HepG2 (cell line): ENCODE results near the gene HK2. TPM values are rescaled to one million over a fixed set of nuclear protein-coding genes. Genes with fewer than 3 reads are reported as not detected.
A peak's percentile ranks its signal among the peaks of the same experiment; 100 is the strongest.

Experiments used
- DMAP1 ChIP-seq: IDR thresholded peaks from 2 replicates; pipeline ENCODE4 v1.6.1; 2016
- HDAC1 ChIP-seq: sonication (generic); formaldehyde crosslinking; IDR thresholded peaks from 2 replicates; pipeline ENCODE4 v1.5.1; 2020; ENCODE audit warnings: mild to moderate bottlenecking, missing genetic modification reagents
- KAT7 ChIP-seq: IDR thresholded peaks from 2 replicates; pipeline ENCODE4 v1.6.1; 2018; ENCODE audit warnings: borderline replicate concordance, missing compliant biosample characterization
- SMARCE1 ChIP-seq: fragments of 450-650 bp; IDR thresholded peaks from 2 replicates; pipeline ENCODE4 v1.6.1; 2017; ENCODE audit warnings: borderline replicate concordance
- ZKSCAN5 ChIP-seq: sonication (generic); formaldehyde crosslinking; IDR thresholded peaks from 2 replicates; pipeline ENCODE4 v1.5.1; 2020; ENCODE audit warnings: mild to moderate bottlenecking, missing genetic modification reagents
- ZNF333 ChIP-seq: sonication (generic); formaldehyde crosslinking; IDR thresholded peaks from 2 replicates; pipeline ENCODE4 v1.4.0; 2020; ENCODE audit warnings: mild to moderate bottlenecking, missing genetic modification reagents, borderline replicate concordance
- ZNF34 ChIP-seq: sonication (generic); formaldehyde crosslinking; IDR thresholded peaks from 2 replicates; pipeline ENCODE4 v1.4.0; 2020; ENCODE audit warnings: mild to moderate bottlenecking, missing genetic modification reagents, borderline replicate concordance
- ZNF614 ChIP-seq: IDR thresholded peaks from 2 replicates; pipeline ENCODE4 v1.6.1; 2018; ENCODE audit warnings: missing biosample characterization, missing genetic modification reagents, inconsistent platforms, borderline replicate concordance
- ZNF737 ChIP-seq: sonication (generic); formaldehyde crosslinking; IDR thresholded peaks from 2 replicates; pipeline ENCODE4 v1.5.0; 2020; ENCODE audit warnings: missing genetic modification reagents, mild to moderate bottlenecking, borderline replicate concordance
- polyA plus RNA-seq, 8 experiments: library from polyadenylated mRNA; depleted of rRNA in 3 of 8; stranded (reverse) in 7 of 8; unstranded in 1 of 8; fragments of >200 nt; fragmentation: Illumina TruSeq in 4 of 8; extraction: Trizol in 4 of 8; gene quantifications; 2 replicates each; pipeline versions ENCODE4 v1.2.1 to v1.2.3, GENCODE V29; 2011 to 2016; ENCODE audit warnings: low read depth in 4 of 8, missing spikeins in 1 of 8, mixed read lengths in 1 of 8; ENCODE audit not compliant: insufficient read depth in 1 of 8
- total RNA-seq, 5 experiments: library from RNA; depleted of rRNA; stranded (reverse); fragments of >200 nt; fragmentation: Illumina TruSeq; extraction: Trizol; gene quantifications; 2 replicates each; pipeline ENCODE4 v1.2.3, GENCODE V29; 2016; ENCODE audit warnings: low read depth in 1 of 5
- TF ChIP-seq, protein P1 (sequence below): sonication (generic); formaldehyde crosslinking; conservative IDR thresholded peaks from 2 replicates; pipeline ENCODE4 v1.4.0; 2020; ENCODE audit warnings: missing genetic modification reagents
- TF ChIP-seq, protein P2 (sequence below): sonication (generic); formaldehyde crosslinking; IDR thresholded peaks from 2 replicates; pipeline ENCODE4 v1.5.1; 2020; ENCODE audit warnings: mild to moderate bottlenecking, missing genetic modification reagents
- TF ChIP-seq, protein P3 (sequence below): sonication (generic); formaldehyde crosslinking; IDR thresholded peaks from 2 replicates; pipeline ENCODE4 v1.4.0; 2020; ENCODE audit warnings: missing genetic modification reagents
- TF ChIP-seq, protein P4 (sequence below): sonication (generic); formaldehyde crosslinking; IDR thresholded peaks from 2 replicates; pipeline ENCODE4 v1.5.0; 2020; ENCODE audit warnings: missing genetic modification reagents
- TF ChIP-seq, protein P5 (sequence below): sonication (generic); formaldehyde crosslinking; IDR thresholded peaks from 2 replicates; pipeline ENCODE4 v1.5.1; 2020; ENCODE audit warnings: missing genetic modification reagents, mild to moderate bottlenecking, borderline replicate concordance
- TF ChIP-seq, protein P6 (sequence below): sonication (generic); formaldehyde crosslinking; IDR thresholded peaks from 2 replicates; pipeline ENCODE4 v1.8.1; 2022; ENCODE audit warnings: mild to moderate bottlenecking, missing genetic modification reagents

Gene HK2
- total and polyA plus RNA-seq, 2 of the 13 experiments (the other 11 are each of a cell fraction or from before 2014, with no cell fraction given) = 13.2 to 101 TPM

DNA sequence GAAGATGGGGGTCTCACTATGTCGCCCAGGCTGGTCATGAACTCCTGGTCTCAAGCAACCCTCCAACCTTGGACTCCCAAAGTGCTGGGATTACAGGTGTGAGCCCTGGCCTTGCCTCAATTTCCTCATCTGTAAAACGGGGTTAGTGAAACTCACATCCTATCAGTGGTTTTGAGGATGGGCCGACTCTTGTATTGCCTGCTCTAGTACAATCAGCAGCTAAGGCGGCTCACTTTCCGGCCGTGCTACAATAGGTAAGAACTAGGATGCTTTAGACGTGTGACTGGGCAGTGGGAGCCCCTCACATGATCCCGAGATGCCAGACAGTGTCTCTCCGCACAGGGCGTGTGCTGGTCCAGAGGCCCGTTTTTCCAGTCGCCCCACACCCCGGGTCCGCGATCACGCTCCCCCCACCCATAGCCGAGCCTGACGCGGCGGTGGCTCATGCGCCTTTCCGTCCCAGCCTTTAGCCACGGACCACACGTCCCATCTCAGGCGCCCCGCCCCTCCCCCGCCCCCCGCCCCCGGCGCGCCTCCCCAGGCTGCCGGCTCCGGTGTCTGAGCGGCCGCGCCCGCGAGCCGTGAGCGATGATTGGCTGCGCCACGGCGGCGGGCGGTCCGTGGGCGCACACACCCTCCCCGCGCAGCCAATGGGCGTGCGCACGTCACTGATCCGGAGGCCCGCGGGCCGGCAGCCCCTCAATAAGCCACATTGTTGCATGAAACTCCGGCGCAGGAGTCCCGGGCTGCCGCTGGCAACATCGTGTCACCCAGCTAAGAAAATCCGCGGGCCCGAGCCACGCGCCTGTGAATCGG lies at the start of gene HK2 (continued):
- TF ChIP-seq, protein P1, sequence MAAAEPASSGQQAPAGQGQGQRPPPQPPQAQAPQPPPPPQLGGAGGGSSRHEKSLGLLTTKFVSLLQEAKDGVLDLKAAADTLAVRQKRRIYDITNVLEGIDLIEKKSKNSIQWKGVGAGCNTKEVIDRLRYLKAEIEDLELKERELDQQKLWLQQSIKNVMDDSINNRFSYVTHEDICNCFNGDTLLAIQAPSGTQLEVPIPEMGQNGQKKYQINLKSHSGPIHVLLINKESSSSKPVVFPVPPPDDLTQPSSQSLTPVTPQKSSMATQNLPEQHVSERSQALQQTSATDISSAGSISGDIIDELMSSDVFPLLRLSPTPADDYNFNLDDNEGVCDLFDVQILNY (CRISPR knock-in tag) = no peak
- TF ChIP-seq ZNF737 (CRISPR knock-in tag) (no peak), ZNF614 (CRISPR knock-in tag) (peak; percentile 39; the same call in 1 of the 2 replicates), ZNF34 (no peak), ZKSCAN5 (CRISPR knock-in tag) (no peak), SMARCE1 (no peak), ZNF333 (peak; percentile 14; the same call in 1 of the 2 replicates), HDAC1 (CRISPR knock-in tag) (peak; percentile 95), DMAP1 (CRISPR knock-in tag) (peak; percentile 33; the same call in 1 of the 2 replicates), KAT7 (CRISPR knock-in tag) (no peak; the same call in 1 of the 2 replicates)
- TF ChIP-seq, protein P2, sequence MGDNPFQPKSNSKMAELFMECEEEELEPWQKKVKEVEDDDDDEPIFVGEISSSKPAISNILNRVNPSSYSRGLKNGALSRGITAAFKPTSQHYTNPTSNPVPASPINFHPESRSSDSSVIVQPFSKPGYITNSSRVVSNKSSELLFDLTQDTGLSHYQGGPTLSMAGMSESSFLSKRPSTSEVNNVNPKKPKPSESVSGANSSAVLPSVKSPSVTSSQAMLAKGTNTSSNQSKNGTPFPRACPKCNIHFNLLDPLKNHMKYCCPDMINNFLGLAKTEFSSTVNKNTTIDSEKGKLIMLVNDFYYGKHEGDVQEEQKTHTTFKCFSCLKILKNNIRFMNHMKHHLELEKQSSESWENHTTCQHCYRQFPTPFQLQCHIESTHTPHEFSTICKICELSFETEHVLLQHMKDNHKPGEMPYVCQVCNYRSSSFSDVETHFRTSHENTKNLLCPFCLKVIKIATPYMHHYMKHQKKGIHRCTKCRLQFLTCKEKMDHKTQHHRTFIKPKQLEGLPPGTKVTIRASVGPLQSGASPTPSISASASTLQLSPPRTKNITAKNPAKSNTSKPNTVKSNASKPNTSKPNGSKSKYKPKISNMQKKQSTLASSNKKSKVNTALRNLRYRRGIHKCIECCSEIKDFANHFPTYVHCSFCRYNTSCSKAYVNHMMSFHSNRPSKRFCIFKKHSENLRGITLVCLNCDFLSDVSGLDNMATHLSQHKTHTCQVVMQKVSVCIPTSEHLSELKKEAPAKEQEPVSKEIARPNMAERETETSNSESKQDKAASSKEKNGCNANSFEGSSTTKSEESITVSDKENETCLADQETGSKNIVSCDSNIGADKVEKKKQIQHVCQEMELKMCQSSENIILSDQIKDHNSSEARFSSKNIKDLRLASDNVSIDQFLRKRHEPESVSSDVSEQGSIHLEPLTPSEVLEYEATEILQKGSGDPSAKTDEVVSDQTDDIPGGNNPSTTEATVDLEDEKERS (CRISPR knock-in tag) = no peak; the same call in 1 of the 2 replicates
- TF ChIP-seq, protein P3, sequence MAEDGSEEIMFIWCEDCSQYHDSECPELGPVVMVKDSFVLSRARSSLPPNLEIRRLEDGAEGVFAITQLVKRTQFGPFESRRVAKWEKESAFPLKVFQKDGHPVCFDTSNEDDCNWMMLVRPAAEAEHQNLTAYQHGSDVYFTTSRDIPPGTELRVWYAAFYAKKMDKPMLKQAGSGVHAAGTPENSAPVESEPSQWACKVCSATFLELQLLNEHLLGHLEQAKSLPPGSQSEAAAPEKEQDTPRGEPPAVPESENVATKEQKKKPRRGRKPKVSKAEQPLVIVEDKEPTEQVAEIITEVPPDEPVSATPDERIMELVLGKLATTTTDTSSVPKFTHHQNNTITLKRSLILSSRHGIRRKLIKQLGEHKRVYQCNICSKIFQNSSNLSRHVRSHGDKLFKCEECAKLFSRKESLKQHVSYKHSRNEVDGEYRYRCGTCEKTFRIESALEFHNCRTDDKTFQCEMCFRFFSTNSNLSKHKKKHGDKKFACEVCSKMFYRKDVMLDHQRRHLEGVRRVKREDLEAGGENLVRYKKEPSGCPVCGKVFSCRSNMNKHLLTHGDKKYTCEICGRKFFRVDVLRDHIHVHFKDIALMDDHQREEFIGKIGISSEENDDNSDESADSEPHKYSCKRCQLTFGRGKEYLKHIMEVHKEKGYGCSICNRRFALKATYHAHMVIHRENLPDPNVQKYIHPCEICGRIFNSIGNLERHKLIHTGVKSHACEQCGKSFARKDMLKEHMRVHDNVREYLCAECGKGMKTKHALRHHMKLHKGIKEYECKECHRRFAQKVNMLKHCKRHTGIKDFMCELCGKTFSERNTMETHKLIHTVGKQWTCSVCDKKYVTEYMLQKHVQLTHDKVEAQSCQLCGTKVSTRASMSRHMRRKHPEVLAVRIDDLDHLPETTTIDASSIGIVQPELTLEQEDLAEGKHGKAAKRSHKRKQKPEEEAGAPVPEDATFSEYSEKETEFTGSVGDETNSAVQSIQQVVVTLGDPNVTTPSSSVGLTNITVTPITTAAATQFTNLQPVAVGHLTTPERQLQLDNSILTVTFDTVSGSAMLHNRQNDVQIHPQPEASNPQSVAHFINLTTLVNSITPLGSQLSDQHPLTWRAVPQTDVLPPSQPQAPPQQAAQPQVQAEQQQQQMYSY (CRISPR knock-in tag) = peak; percentile 66; the same call in 1 of the 2 replicates
- TF ChIP-seq, protein P4, sequence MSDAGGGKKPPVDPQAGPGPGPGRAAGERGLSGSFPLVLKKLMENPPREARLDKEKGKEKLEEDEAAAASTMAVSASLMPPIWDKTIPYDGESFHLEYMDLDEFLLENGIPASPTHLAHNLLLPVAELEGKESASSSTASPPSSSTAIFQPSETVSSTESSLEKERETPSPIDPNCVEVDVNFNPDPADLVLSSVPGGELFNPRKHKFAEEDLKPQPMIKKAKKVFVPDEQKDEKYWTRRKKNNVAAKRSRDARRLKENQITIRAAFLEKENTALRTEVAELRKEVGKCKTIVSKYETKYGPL = 0 out of 2 replicates have a peak, but pooled peaks have one; percentile 21
- TF ChIP-seq, protein P5, sequence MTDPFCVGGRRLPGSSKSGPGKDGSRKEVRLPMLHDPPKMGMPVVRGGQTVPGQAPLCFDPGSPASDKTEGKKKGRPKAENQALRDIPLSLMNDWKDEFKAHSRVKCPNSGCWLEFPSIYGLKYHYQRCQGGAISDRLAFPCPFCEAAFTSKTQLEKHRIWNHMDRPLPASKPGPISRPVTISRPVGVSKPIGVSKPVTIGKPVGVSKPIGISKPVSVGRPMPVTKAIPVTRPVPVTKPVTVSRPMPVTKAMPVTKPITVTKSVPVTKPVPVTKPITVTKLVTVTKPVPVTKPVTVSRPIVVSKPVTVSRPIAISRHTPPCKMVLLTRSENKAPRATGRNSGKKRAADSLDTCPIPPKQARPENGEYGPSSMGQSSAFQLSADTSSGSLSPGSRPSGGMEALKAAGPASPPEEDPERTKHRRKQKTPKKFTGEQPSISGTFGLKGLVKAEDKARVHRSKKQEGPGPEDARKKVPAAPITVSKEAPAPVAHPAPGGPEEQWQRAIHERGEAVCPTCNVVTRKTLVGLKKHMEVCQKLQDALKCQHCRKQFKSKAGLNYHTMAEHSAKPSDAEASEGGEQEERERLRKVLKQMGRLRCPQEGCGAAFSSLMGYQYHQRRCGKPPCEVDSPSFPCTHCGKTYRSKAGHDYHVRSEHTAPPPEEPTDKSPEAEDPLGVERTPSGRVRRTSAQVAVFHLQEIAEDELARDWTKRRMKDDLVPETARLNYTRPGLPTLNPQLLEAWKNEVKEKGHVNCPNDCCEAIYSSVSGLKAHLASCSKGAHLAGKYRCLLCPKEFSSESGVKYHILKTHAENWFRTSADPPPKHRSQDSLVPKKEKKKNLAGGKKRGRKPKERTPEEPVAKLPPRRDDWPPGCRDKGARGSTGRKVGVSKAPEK = 0 out of 2 replicates have a peak, but pooled peaks have one; percentile 48
- TF ChIP-seq, protein P6, sequence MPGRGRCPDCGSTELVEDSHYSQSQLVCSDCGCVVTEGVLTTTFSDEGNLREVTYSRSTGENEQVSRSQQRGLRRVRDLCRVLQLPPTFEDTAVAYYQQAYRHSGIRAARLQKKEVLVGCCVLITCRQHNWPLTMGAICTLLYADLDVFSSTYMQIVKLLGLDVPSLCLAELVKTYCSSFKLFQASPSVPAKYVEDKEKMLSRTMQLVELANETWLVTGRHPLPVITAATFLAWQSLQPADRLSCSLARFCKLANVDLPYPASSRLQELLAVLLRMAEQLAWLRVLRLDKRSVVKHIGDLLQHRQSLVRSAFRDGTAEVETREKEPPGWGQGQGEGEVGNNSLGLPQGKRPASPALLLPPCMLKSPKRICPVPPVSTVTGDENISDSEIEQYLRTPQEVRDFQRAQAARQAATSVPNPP (CRISPR knock-in tag) = no peak
